ENCODE measurements around the gene CYBA.

The CYBA gene

DNA sequence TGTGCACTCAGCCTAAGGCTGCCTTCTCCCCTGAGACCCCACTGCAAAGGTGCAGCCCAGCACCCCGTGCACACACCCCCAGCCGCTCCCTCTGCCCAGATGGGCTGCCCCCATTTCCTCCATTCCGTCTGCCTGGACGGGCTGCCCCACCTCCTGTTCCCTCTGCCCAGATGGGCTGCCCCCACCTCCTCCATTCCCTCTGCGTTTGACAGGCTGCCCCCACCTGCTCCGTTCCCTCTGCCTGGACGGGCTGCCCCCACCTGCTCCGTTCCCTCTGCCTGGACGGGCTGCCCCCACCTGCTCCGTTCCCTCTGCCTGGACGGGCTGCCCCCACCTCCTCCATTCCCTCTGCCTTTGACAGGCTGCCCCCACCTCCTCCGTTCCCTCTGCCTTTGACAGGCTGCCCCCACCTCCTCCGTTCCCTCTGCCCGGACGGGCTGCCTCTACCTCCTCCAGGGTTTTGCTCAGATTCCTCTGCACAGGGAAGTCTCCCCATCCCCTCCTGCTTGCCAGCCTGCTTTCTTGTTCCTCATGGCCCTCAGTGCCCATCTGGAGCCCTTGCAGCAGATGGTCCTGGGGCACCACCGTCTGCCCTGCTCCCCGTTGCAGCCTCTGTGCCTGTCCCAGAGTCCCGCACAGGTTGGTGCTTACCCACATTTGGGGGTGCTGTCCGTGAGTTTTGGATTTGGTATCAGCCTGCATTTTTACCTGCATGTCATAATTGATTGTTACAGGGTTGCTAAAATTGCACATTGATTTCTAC lies 35.9 kb downstream of the CYBA start:
- H4K20me1 ChIP-seq (ENCODE audit: insufficient read depth, low read length): no peaks in the 10 kb centered on the region
- TF ChIP-seq, protein P1, sequence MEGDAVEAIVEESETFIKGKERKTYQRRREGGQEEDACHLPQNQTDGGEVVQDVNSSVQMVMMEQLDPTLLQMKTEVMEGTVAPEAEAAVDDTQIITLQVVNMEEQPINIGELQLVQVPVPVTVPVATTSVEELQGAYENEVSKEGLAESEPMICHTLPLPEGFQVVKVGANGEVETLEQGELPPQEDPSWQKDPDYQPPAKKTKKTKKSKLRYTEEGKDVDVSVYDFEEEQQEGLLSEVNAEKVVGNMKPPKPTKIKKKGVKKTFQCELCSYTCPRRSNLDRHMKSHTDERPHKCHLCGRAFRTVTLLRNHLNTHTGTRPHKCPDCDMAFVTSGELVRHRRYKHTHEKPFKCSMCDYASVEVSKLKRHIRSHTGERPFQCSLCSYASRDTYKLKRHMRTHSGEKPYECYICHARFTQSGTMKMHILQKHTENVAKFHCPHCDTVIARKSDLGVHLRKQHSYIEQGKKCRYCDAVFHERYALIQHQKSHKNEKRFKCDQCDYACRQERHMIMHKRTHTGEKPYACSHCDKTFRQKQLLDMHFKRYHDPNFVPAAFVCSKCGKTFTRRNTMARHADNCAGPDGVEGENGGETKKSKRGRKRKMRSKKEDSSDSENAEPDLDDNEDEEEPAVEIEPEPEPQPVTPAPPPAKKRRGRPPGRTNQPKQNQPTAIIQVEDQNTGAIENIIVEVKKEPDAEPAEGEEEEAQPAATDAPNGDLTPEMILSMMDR (IDR thresholded peaks at IDR 0.05; ENCODE audit: low read length): no peak
- TF ChIP-seq EZH2phosphoT487 (IDR thresholded peaks at IDR 0.05; ENCODE audit: low read length) (no peak), EZH2 (optimal IDR thresholded peaks at IDR 0.05; ENCODE audit: low read depth, low read length) (no peak)
- H2AFZ ChIP-seq (ENCODE audit: low read length): no peak overlapping the region
- no peak overlapping the region for H3K4me3 ChIP-seq (ENCODE audit: low read length)
- no peaks in the 10 kb centered on the region for H3F3A ChIP-seq (ENCODE audit: insufficient read depth, low read length)
- no peak overlapping the region for H3K4me2 ChIP-seq (ENCODE audit: low read depth, low read length)
- no peak for DNase-seq
- no peak overlapping the region for H3K27ac ChIP-seq (ENCODE audit: low read length)
- H3K9ac ChIP-seq (ENCODE audit: low read length): no peak overlapping the region
- no peaks in the 10 kb centered on the region for H3K9me3 ChIP-seq (replicated peaks; ENCODE audit: insufficient read depth, low read length)
- no peaks in the 10 kb centered on the region for H3K9me2 ChIP-seq (replicated peaks; ENCODE audit: insufficient read depth, low read length)
- peaks cover 11% of the 10 kb centered on the region; the same call in 1 of the 2 replicates for H3K79me2 ChIP-seq (ENCODE audit: low read length)
- H3K27me3 ChIP-seq (replicated peaks; ENCODE audit: insufficient read depth, low read length): no peaks in the 10 kb centered on the region
- no peaks in the 10 kb centered on the region for H3K4me1 ChIP-seq (ENCODE audit: low read length)
- no peaks in the 10 kb centered on the region for H3K36me3 ChIP-seq (replicated peaks; ENCODE audit: insufficient read depth, low read length)

DNA sequence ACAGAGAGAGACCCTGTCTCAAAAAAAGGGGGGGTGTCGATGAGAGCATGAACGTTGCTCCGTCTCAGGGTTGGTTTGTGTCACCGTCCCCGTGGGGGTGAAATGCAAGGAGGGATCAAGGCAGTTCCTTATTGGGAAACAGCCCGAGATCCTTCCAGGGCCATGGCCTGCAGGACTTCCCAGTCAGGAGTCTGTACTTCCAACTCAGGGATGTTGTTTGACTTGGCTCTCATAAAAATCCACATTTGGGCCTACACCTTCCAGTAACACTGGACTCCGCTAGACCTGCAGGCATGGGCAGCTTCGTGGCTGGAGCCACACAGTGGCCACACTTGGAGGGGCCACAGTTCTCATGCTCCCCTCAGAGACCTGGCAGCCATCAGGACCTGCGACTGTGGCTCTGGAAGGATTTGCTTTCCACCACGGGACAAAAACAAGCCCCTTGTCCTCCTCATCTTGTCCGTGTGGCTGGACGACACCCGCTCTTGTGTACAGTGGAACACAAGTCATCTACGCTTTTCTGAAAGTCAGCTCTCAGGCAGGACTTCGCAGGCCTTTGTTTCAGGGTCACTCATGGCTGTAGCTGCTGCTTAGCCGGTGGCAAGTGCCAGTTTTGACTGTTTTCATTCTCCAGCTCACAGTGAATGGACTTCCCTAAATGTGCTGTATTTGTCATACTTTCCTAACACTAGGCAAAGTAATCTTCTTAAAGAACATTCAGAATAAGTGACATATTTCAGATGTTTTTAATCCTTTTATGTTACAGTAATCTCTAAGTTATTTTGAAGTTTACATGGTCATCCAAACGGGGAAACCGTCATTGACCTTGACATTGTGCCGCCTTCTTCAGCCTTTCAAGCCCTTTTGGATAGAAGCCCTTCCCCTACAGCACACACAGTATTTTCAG lies 36.7 kb downstream of the CYBA start:
- peaks cover 11% of the 10 kb centered on the region; the same call in 1 of the 2 replicates for H3K79me2 ChIP-seq (ENCODE audit: low read length)
- H3K4me2 ChIP-seq (ENCODE audit: low read depth, low read length): no peak overlapping the region
- H3K9me3 ChIP-seq (replicated peaks; ENCODE audit: insufficient read depth, low read length): no peaks in the 10 kb centered on the region
- H3K36me3 ChIP-seq (replicated peaks; ENCODE audit: insufficient read depth, low read length): no peaks in the 10 kb centered on the region
- H2AFZ ChIP-seq (ENCODE audit: low read length): no peak overlapping the region
- no peaks in the 10 kb centered on the region for H3K27me3 ChIP-seq (replicated peaks; ENCODE audit: insufficient read depth, low read length)
- H3K9ac ChIP-seq (ENCODE audit: low read length): no peak overlapping the region
- H3K27ac ChIP-seq (ENCODE audit: low read length): no peak overlapping the region
- no peaks in the 10 kb centered on the region for H3K9me2 ChIP-seq (replicated peaks; ENCODE audit: insufficient read depth, low read length)
- no peak overlapping the region for H3K4me3 ChIP-seq (ENCODE audit: low read length)
- H3F3A ChIP-seq (ENCODE audit: insufficient read depth, low read length): no peaks in the 10 kb centered on the region
- no peak for DNase-seq
- TF ChIP-seq EZH2phosphoT487 (IDR thresholded peaks at IDR 0.05; ENCODE audit: low read length): no peak
- no peak for TF ChIP-seq EZH2 (optimal IDR thresholded peaks at IDR 0.05; ENCODE audit: low read depth, low read length)
- TF ChIP-seq, protein P1 (IDR thresholded peaks at IDR 0.05; ENCODE audit: low read length): no peak
- H4K20me1 ChIP-seq (ENCODE audit: insufficient read depth, low read length): no peaks in the 10 kb centered on the region
- H3K4me1 ChIP-seq (ENCODE audit: low read length): no peaks in the 10 kb centered on the region

DNA sequence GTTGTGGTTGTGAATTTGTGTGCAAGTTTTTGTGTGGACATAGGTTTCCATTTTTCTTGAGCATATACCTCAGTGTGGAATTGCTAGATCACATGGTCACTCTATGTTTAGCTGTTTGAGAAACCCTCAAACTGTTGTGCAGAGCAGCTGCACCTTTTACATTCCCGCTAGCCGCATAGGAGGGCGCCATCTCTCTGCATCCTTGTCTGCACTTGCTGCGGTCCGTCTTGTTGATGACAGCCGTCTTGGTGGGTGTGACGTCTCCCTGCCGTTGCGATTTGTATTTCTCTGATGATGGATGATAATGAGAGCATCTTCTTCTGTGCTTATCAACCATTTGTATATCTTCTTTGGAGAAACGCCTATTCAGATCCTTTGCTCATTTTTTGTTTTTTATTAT lies 37.6 kb downstream of the CYBA start:
- Histone ChIP-seq H4K20me1 (ENCODE audit: insufficient read depth, low read length) (no peaks in the 10 kb centered on the region), H3K79me2 (ENCODE audit: low read length) (peaks cover 6% of the 10 kb centered on the region; the same call in 1 of the 2 replicates), H3K4me2 (ENCODE audit: low read depth, low read length) (no peak overlapping the region), H3K9ac (ENCODE audit: low read length) (no peak overlapping the region), H3K4me3 (ENCODE audit: low read length) (no peak overlapping the region), H3K9me2 (replicated peaks; ENCODE audit: insufficient read depth, low read length) (no peaks in the 10 kb centered on the region), H3K4me1 (ENCODE audit: low read length) (no peaks in the 10 kb centered on the region), H3F3A (ENCODE audit: insufficient read depth, low read length) (no peaks in the 10 kb centered on the region), H2AFZ (ENCODE audit: low read length) (no peak overlapping the region), H3K27me3 (replicated peaks; ENCODE audit: insufficient read depth, low read length) (no peaks in the 10 kb centered on the region), H3K9me3 (replicated peaks; ENCODE audit: insufficient read depth, low read length) (no peaks in the 10 kb centered on the region), H3K36me3 (replicated peaks; ENCODE audit: insufficient read depth, low read length) (no peaks in the 10 kb centered on the region), H3K27ac (ENCODE audit: low read length) (no peak overlapping the region)
- DNase-seq: no peak
- no peak for TF ChIP-seq EZH2 (optimal IDR thresholded peaks at IDR 0.05; ENCODE audit: low read depth, low read length)
- no peak for TF ChIP-seq EZH2phosphoT487 (IDR thresholded peaks at IDR 0.05; ENCODE audit: low read length)
- TF ChIP-seq, protein P1 (IDR thresholded peaks at IDR 0.05; ENCODE audit: low read length): no peak

Measured in MM.1S (cell line).